K562 (cell line): Measurements from ENCODE around the gene PRMT7. TPM values are rescaled to one million over a fixed set of nuclear protein-coding genes. Genes with fewer than 3 reads are reported as not detected.
A peak's percentile ranks its signal among the peaks of the same experiment; 100 is the strongest.

Source experiments
- ATAC-seq: fragments of 200-7000 bp; cut with Tn5 transposase; 3 replicates; pipeline ENCODE4 v1.9.1; 2020; ENCODE audit warnings: moderate library complexity
- BruUV-seq: library from RNA; stranded (reverse); fragments of 400-500 nt; replicated peaks from 2 replicates; lab custom pipeline; 2021; lab: Mats Ljungman, UMichigan
- CTCF ChIA-PET: fragments of 300-600 bp; formaldehyde crosslinking; extraction: SDS; loops from one replicate; lab custom pipeline; 2021; ENCODE audit warnings: low intra/inter-chr PET ratio; lab: Yijun Ruan, JAX
- POLR2A ChIA-PET: fragments of 300-600, 350-650 bp; sonication (Branson Sonifier 250); formaldehyde crosslinking; extraction: SDS; loops from one replicate; lab custom pipeline; 2021; ENCODE audit warnings: antibody characterized with exemption, inconsistent platforms; lab: Yijun Ruan, JAX
- DNase-seq, 4 experiments: peaks; one replicate each; pipeline versions ENCODE4 v3.0.0 to v3.0.0-alpha.2; 2011 to 2018; ENCODE audit warnings: low spot score in 3 of 4, mixed read lengths in 3 of 4; ENCODE audit errors: extremely low read depth in 1 of 4
- FAIRE-seq: peaks from 2 replicates; lab custom pipeline; 2011; peaks lifted over from hg19 to GRCh38; lab: Jason Lieb, UNC
- H2AFZ ChIP-seq: 2 replicates; pipeline ENCODE4 v1.6.0; 2011; ENCODE audit warnings: low read depth, low read length, control low read depth, inconsistent platforms
- H3K27ac ChIP-seq: fragments of 200-600 bp; 3 replicates; pipeline ENCODE4 v1.8.0; 2011; ENCODE audit warnings: low read depth, mild to moderate bottlenecking, control low read depth, inconsistent platforms, low read length, moderate library complexity, mixed read lengths; ENCODE audit errors: extremely low read depth
- H3K27me3 ChIP-seq, 2 experiments: fragments of 300-600 bp in 1 of 2; 2 replicates in 1 of 2; 3 replicates in 1 of 2; pipeline versions ENCODE4 v1.6.0 to v1.8.0; 2011; ENCODE audit warnings: inconsistent platforms in 2 of 2, low read length in 2 of 2, mild to moderate bottlenecking in 1 of 2, mixed read lengths in 1 of 2, moderate library complexity in 1 of 2; ENCODE audit not compliant: control insufficient read depth in 2 of 2, insufficient read depth in 2 of 2
- H3K36me3 ChIP-seq: fragments of 300-600 bp; 3 replicates; pipeline ENCODE4 v1.8.0; 2011; ENCODE audit warnings: mild to moderate bottlenecking, low read length, inconsistent platforms; ENCODE audit not compliant: control insufficient read depth, insufficient read depth
- H3K4me1 ChIP-seq, 2 experiments: fragments of 200-600 bp in 1 of 2; replicated peaks in 1 of 2; 2 replicates in 1 of 2; 3 replicates in 1 of 2; pipeline versions ENCODE4 v1.5.1 to v1.8.0; 2011; ENCODE audit warnings: inconsistent platforms in 2 of 2, low read length in 2 of 2, mild to moderate bottlenecking in 1 of 2, mixed read lengths in 1 of 2, moderate library complexity in 1 of 2; ENCODE audit not compliant: control insufficient read depth in 2 of 2, insufficient read depth in 2 of 2
- H3K4me2 ChIP-seq: 2 replicates; pipeline ENCODE4 v1.6.1; 2011; ENCODE audit warnings: low read length, control low read depth, inconsistent platforms, mixed read lengths; ENCODE audit not compliant: insufficient read depth
- H3K4me3 ChIP-seq: fragments of 200-600 bp; sonication (generic), shearing (Covaris generic); 2 replicates; pipeline ENCODE4 v1.5.1; 2016; ENCODE audit warnings: control low read depth, inconsistent platforms
- H3K79me2 ChIP-seq: fragments of 200-600 bp; 3 replicates; pipeline ENCODE4 v1.8.0; 2011; ENCODE audit warnings: low read length, inconsistent platforms; ENCODE audit not compliant: control insufficient read depth, insufficient read depth
- H3K9ac ChIP-seq, 2 experiments: 2 replicates each; pipeline versions ENCODE4 v1.6.0 to v1.6.1; 2011; ENCODE audit warnings: low read depth in 2 of 2, low read length in 2 of 2, control low read depth in 1 of 2, inconsistent platforms in 1 of 2, mild to moderate bottlenecking in 1 of 2, mixed read lengths in 1 of 2; ENCODE audit not compliant: insufficient read depth in 1 of 2
- H3K9me1 ChIP-seq: one replicate; pipeline ENCODE4 v1.6.0; 2011; ENCODE audit warnings: inconsistent platforms, mild to moderate bottlenecking, low read length, moderate library complexity; ENCODE audit not compliant: control insufficient read depth, insufficient read depth
- H3K9me3 ChIP-seq: replicated peaks from 2 replicates; pipeline ENCODE4 v1.5.1; 2011; ENCODE audit warnings: low read depth, low read length, inconsistent platforms; ENCODE audit not compliant: control insufficient read depth, insufficient read depth
- H4K20me1 ChIP-seq: replicated peaks from 2 replicates; pipeline ENCODE4 v1.6.1; 2011; ENCODE audit warnings: low read length, inconsistent platforms, mixed read lengths; ENCODE audit not compliant: control insufficient read depth, insufficient read depth
- MBD2 ChIP-seq: sonication (generic); IDR thresholded peaks from 2 replicates; pipeline ENCODE4 v1.6.1; 2016; ENCODE audit warnings: low read depth, borderline replicate concordance
- ZBED1 ChIP-seq: IDR thresholded peaks from 2 replicates; pipeline ENCODE4 v1.6.1; 2014
- WGBS: fragments of 100-300 bp; shearing (Covaris generic); methylation state at CpG from one replicate; pipeline ENCODE4 v1.1.6; 2016; ENCODE audit warnings: low coverage, mixed read lengths; ENCODE audit not compliant: insufficient coverage; ENCODE audit errors: missing lambda C conversion rate; 5-methylcytosine and 5-hydroxymethylcytosine counted together
- in situ Hi-C: fragments of 300-500 bp; cut with MboI; formaldehyde crosslinking; loops from 4 replicates; pipeline ENCODE4 v1.15.0; 2018; ENCODE audit warnings: inconsistent platforms, mixed read lengths
- intact Hi-C: fragments of 100-400 bp; cut with micrococcal nuclease; formaldehyde crosslinking; loops from 2 replicates; pipeline ENCODE4 v1.14.2; 2022
- polyA plus RNA-seq, 8 experiments: library from polyadenylated mRNA; depleted of rRNA in 4 of 8; stranded (reverse) in 5 of 8; unstranded in 3 of 8; fragments of >200 nt; fragmentation: Nextera tagmentation in 2 of 8; fragmentation: Illumina TruSeq in 1 of 8; extraction: Ambion mirVana in 2 of 8; extraction: Trizol in 1 of 8; gene quantifications; 2 replicates each; pipeline versions ENCODE4 v1.2.1 to v1.2.3, GENCODE V29; 2011 to 2014; ENCODE audit warnings: inconsistent platforms in 1 of 8, missing spikeins in 1 of 8
- total RNA-seq, 7 experiments: library from RNA; depleted of rRNA in 6 of 7; stranded (reverse); fragments of >200 nt in 6 of 7; fragmentation: Illumina TruSeq in 2 of 7; extraction: Trizol in 2 of 7; gene quantifications; 2 replicates each; pipeline versions ENCODE4 v1.2.1 to v1.2.3, GENCODE V29; 2011 to 2021; ENCODE audit warnings: low replicate concordance in 1 of 7
- TF ChIP-seq, protein P1 (sequence below): sonication (generic); formaldehyde crosslinking; IDR thresholded peaks from 2 replicates; pipeline ENCODE4 v1.8.0; 2022; ENCODE audit warnings: mild to moderate bottlenecking, missing genetic modification reagents

The PRMT7 gene
- total and polyA plus RNA-seq, 9 of the 15 experiments (the other 6 are each of a cell fraction or from before 2014, with no cell fraction given): 6.4 to 88.8 (median 73.1) TPM

DNA sequence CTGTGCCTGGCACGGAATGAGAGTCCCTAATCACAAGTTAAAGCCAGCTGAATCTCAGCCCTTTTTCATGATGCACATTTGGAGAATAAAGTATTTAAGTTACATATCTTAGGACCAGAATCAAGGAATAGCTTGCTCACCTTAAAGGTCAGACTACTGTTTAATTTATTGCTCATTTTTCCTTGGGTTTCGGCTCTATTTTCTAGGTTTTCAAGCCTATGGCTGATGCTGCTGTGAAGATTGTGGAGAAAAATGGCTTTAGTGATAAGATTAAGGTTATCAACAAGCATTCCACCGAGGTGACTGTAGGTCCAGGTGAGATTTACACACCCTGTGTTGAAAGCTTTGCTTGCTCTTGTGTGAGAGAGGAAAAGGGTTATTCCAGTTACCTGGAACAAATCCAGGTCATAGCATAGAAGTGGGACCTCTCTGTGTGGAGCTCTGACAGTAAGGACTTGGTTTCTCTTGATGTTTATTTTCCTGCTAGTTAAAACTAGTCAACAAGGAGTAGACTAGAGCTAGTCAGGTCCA lies 18.1 kb downstream of the PRMT7 start:
- FAIRE-seq (no peak), DNase-seq (no peak), ATAC-seq (no peak)
- no peaks in the 10 kb centered on the region for H3K27me3 ChIP-seq
- H3K9me1 ChIP-seq: no peaks in the 10 kb centered on the region
- H3K27ac ChIP-seq: no peak overlapping the region
- peaks cover 79% of the 10 kb centered on the region for H3K36me3 ChIP-seq
- H4K20me1 ChIP-seq: no peaks in the 10 kb centered on the region
- POLR2A ChIA-PET: interaction anchor here (1.6 to 3.1 kb wide), 3 partner anchors 10 to 67 kb away, joined by 4 to 12 read pairs (median 9); partner anchors contain the start of gene SLC7A6
- no peak overlapping the region for H2AFZ ChIP-seq
- no peaks in the 10 kb centered on the region for H3K9me3 ChIP-seq
- intact Hi-C loops: loop anchor here (1.0 kb wide), 1 partner anchor 68 kb away; no protein-coding TSS in a partner anchor
- no peak overlapping the region for H3K9ac ChIP-seq
- no peak overlapping the region for H3K4me3 ChIP-seq
- H3K4me1 ChIP-seq: no peaks in the 10 kb centered on the region
- no TSS peak for BruUV-seq
- CTCF ChIA-PET: interaction anchor here (0.7 to 4.8 kb wide), 3 partner anchors 66 to 512 kb away, joined by 3 to 73 read pairs (median 7); partner anchors contain the start of gene SLC7A6
- no peak overlapping the region for H3K4me2 ChIP-seq
- WGBS: 51% methylated on average over 3 of the region's 3 CpGs
- 0 out of 3 replicates have a peak, but pooled peaks cover 2% of the 10 kb centered on the region for H3K79me2 ChIP-seq
- TF ChIP-seq, protein P1, sequence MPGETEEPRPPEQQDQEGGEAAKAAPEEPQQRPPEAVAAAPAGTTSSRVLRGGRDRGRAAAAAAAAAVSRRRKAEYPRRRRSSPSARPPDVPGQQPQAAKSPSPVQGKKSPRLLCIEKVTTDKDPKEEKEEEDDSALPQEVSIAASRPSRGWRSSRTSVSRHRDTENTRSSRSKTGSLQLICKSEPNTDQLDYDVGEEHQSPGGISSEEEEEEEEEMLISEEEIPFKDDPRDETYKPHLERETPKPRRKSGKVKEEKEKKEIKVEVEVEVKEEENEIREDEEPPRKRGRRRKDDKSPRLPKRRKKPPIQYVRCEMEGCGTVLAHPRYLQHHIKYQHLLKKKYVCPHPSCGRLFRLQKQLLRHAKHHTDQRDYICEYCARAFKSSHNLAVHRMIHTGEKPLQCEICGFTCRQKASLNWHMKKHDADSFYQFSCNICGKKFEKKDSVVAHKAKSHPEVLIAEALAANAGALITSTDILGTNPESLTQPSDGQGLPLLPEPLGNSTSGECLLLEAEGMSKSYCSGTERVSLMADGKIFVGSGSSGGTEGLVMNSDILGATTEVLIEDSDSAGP (CRISPR knock-in tag): 0 out of 2 replicates have a peak, but pooled peaks have one; percentile 30
- TF ChIP-seq ZBED1 (0 out of 2 replicates have a peak, but pooled peaks have one; percentile 2), MBD2 (no peak)
- TF ChIP-seq, all 486 proteins: peak for 2
- in situ Hi-C loops: loop anchor here (5.0 kb wide), 1 partner anchor 67 kb away; the partner anchor contains the start of gene SLC7A6
